Panc1 (cell line): ENCODE measurements around the gene CPA5. TPM values are rescaled to one million over a fixed set of nuclear protein-coding genes. Genes with fewer than 3 reads are reported as not detected.

Experiments
- ATAC-seq: fragments of 200-7000 bp; cut with Tn5 transposase; 2 replicates; pipeline ENCODE4 v1.9.1; 2020; ENCODE audit warnings: mild to moderate bottlenecking, moderate library complexity
- BruUV-seq: library from RNA; stranded (reverse); fragments of 400-500 nt; replicated peaks from 2 replicates; lab custom pipeline; 2021; lab: Mats Ljungman, UMichigan
- CTCF ChIA-PET: fragments of 300-600 bp; sonication (Branson Sonifier 250); formaldehyde crosslinking; loops from one replicate; lab custom pipeline; 2022; ENCODE audit warnings: antibody characterized with exemption; lab: Charles Lee
- POLR2A ChIA-PET: fragments of 300-600 bp; sonication (Branson Sonifier 250); formaldehyde crosslinking; loops from one replicate; lab custom pipeline; 2022; ENCODE audit warnings: antibody characterized with exemption; lab: Charles Lee
- DNase-seq: peaks from one replicate; pipeline ENCODE4 v3.0.0-alpha.2; 2010; ENCODE audit warnings: low read depth, low spot score
- H3K27ac ChIP-seq: 2 replicates; pipeline ENCODE4 v1.5.1; 2011; ENCODE audit warnings: mild to moderate bottlenecking, low read length, inconsistent platforms
- H3K27me3 ChIP-seq: fragments of 200-500 bp; sonication (Bioruptor generic); 2 replicates; pipeline ENCODE4 v1.6.0; 2014; ENCODE audit warnings: low read length, inconsistent platforms; ENCODE audit not compliant: control insufficient read depth, insufficient read depth
- H3K36me3 ChIP-seq: fragments of 200-500 bp; sonication (Bioruptor generic); 2 replicates; pipeline ENCODE4 v1.5.1; 2014; ENCODE audit warnings: inconsistent platforms, mild to moderate bottlenecking, low read length, moderate library complexity; ENCODE audit not compliant: control insufficient read depth, insufficient read depth
- H3K4me1 ChIP-seq: 2 replicates; pipeline ENCODE4 v1.5.1; 2011; ENCODE audit warnings: inconsistent platforms, mild to moderate bottlenecking, low read length, moderate library complexity; ENCODE audit not compliant: control insufficient read depth, insufficient read depth
- H3K4me3 ChIP-seq, 2 experiments: 2 replicates each; pipeline ENCODE4 v1.5.1; 2011 to 2012; ENCODE audit warnings: low read depth in 2 of 2, low read length in 2 of 2, mild to moderate bottlenecking in 2 of 2, inconsistent platforms in 1 of 2, moderate library complexity in 1 of 2
- H3K9me3 ChIP-seq: fragments of 200-500 bp; sonication (Bioruptor generic); 2 replicates; pipeline ENCODE4 v1.5.1; 2014; ENCODE audit warnings: low read depth, mild to moderate bottlenecking, inconsistent platforms, low read length, moderate library complexity; ENCODE audit not compliant: control insufficient read depth, insufficient read depth
- CTCF ChIP-seq: fragments of 450-650 bp; IDR thresholded peaks from 2 replicates; pipeline ENCODE4 v1.5.1; 2017; ENCODE audit warnings: mild to moderate bottlenecking
- POLR2AphosphoS5 ChIP-seq: IDR thresholded peaks from 2 replicates; pipeline ENCODE4 v1.6.1; 2012; ENCODE audit warnings: mild to moderate bottlenecking, low read depth, low read length, moderate library complexity
- REST ChIP-seq, 2 experiments: IDR thresholded peaks; 2 replicates each; pipeline ENCODE4 v1.6.1; 2011 to 2012; ENCODE audit warnings: low read depth in 2 of 2, control low read depth in 1 of 2, low read length in 1 of 2, mild to moderate bottlenecking in 1 of 2, moderate library complexity in 1 of 2; ENCODE audit not compliant: insufficient read depth in 1 of 2
- SIN3A ChIP-seq: IDR thresholded peaks from 2 replicates; pipeline ENCODE4 v1.6.1; 2012; ENCODE audit warnings: low read depth, mild to moderate bottlenecking, low read length, moderate library complexity, borderline replicate concordance; ENCODE audit not compliant: insufficient read depth
- TCF7L2 ChIP-seq: IDR thresholded peaks from 2 replicates; pipeline ENCODE4 v1.6.1; 2011; ENCODE audit warnings: mild to moderate bottlenecking, low read depth, low read length, inconsistent platforms
- in situ Hi-C: cut with HindIII; loops from 2 replicates; pipeline ENCODE4 v1.10.0; 2016; ENCODE audit warnings: low sequenced_read_pairs, low pct_unique_long_range_greater_than_20kb
- intact Hi-C: fragments of 100-400 bp; cut with micrococcal nuclease; formaldehyde crosslinking; loops from one replicate; pipeline ENCODE4 v1.10.0; 2022; ENCODE audit not compliant: unreplicated experiment
- total RNA-seq: library from RNA; stranded (reverse); gene quantifications from one replicate; pipeline ENCODE4 v1.2.1, GENCODE V29; 2021; ENCODE audit not compliant: unreplicated experiment

Gene CPA5
- total RNA-seq, 1 experiment from 2014 or later, result not detected

- H3K9me3 ChIP-seq, result peaks cover 10% of the 10 kb centered on the region; the same call in 1 of the 2 replicates
- no TSS peak for BruUV-seq
- DNase-seq, result peak; percentile 73
- in situ Hi-C loops (no loop called here), intact Hi-C loops (no loop called here)
- TF ChIP-seq POLR2AphosphoS5 (no peak), REST (IDR thresholded peaks at IDR 0.05; ENCODE audit: insufficient read depth in 1 of 2, low read depth in 2 of 2, low read length in 1 of 2) (no peak), SIN3A (no peak), CTCF (no peak), TCF7L2 (no peak)
- H3K36me3 ChIP-seq, result no peaks in the 10 kb centered on the region
- no peaks in the 10 kb centered on the region; the same call in 1 of the 2 replicates for H3K4me1 ChIP-seq
- peak; percentile 88 for ATAC-seq
- no peak overlapping the region for H3K4me3 ChIP-seq
- no peaks in the 10 kb centered on the region for H3K27me3 ChIP-seq
- no peak overlapping the region for H3K27ac ChIP-seq
- CTCF ChIA-PET, result no interaction called here
- POLR2A ChIA-PET, result no interaction called here
Observed at GRCh38 chr7:130363026-130363847, 18.6 kb downstream of the CPA5 start.

- H3K9me3 ChIP-seq, result peaks cover 5% of the 10 kb centered on the region; the same call in 1 of the 2 replicates
- CTCF ChIA-PET, result no interaction called here
- peaks cover 7% of the 10 kb centered on the region for H3K4me1 ChIP-seq
- TF ChIP-seq REST (IDR thresholded peaks at IDR 0.05; ENCODE audit: insufficient read depth in 1 of 2, low read depth in 2 of 2, low read length in 1 of 2), result no peak
- intact Hi-C loops, result no loop called here
- POLR2A ChIA-PET, result no interaction called here
- in situ Hi-C loops, result no loop called here
- H3K27ac ChIP-seq, result no peak overlapping the region
- BruUV-seq, result no TSS peak
- DNase-seq (no peak), ATAC-seq (no peak)
- H3K36me3 ChIP-seq, result no peaks in the 10 kb centered on the region
- no peak overlapping the region for H3K4me3 ChIP-seq
- H3K27me3 ChIP-seq, result no peaks in the 10 kb centered on the region
Observed at GRCh38 chr7:130364451-130364850, 19.8 kb downstream of the CPA5 start.
